IPS-NIHi7 (cell line): Measurements from ENCODE around the gene SH3BGRL2.

ENCODE experiments used
- DNase-seq: peaks from one replicate; pipeline ENCODE4 v3.0.0; 2012; ENCODE audit warnings: mixed read lengths; ENCODE audit errors: extremely low spot score

The SH3BGRL2 gene

GRCh38 chr6:79630883-79631692, at the start of gene SH3BGRL2:
Gene SH3BGRL2 (plus strand): TSS chr6:79631329. CDS start chr6:79631462, 133 bp downstream.
- peak; percentile 90 for DNase-seq

- no peak for DNase-seq
Measured at GRCh38 chr6:79584332-79584731, 46.8 kb upstream of the SH3BGRL2 start.

GRCh38 chr6:79586548-79586947, 44.6 kb upstream of the SH3BGRL2 start:
- DNase-seq = peak; percentile 54

GRCh38 chr6:79589701-79590100, 41.4 kb upstream of the SH3BGRL2 start:
- no peak for DNase-seq

GRCh38 chr6:79597155-79597554, 34.0 kb upstream of the SH3BGRL2 start:
- DNase-seq = no peak

- no peak for DNase-seq
Measured at GRCh38 chr6:79598012-79598411, 33.1 kb upstream of the SH3BGRL2 start.

GRCh38 chr6:79599725-79600259, 31.3 kb upstream of the SH3BGRL2 start:
- DNase-seq = no peak

GRCh38 chr6:79600313-79600712, 30.8 kb upstream of the SH3BGRL2 start:
- no peak for DNase-seq

GRCh38 chr6:79600812-79601609, 30.1 kb upstream of the SH3BGRL2 start:
- no peak for DNase-seq

- DNase-seq = no peak
Measured at GRCh38 chr6:79602859-79603258, 28.3 kb upstream of the SH3BGRL2 start.

- no peak for DNase-seq
Measured at GRCh38 chr6:79604583-79605037, 26.5 kb upstream of the SH3BGRL2 start.

GRCh38 chr6:79605061-79605460, 26.1 kb upstream of the SH3BGRL2 start:
- no peak for DNase-seq

- peak; percentile 43 for DNase-seq
Measured at GRCh38 chr6:79605968-79606764, 25.0 kb upstream of the SH3BGRL2 start.

GRCh38 chr6:79607000-79607399, 24.1 kb upstream of the SH3BGRL2 start:
- no peak for DNase-seq

- DNase-seq = no peak
Measured at GRCh38 chr6:79608334-79609224, 22.6 kb upstream of the SH3BGRL2 start.

- no peak for DNase-seq
Measured at GRCh38 chr6:79609225-79609595, 21.9 kb upstream of the SH3BGRL2 start.

- no peak for DNase-seq
Measured at GRCh38 chr6:79610306-79611009, 20.7 kb upstream of the SH3BGRL2 start.

- no peak for DNase-seq
Measured at GRCh38 chr6:79612457-79612856, 18.7 kb upstream of the SH3BGRL2 start.

- DNase-seq = no peak
Measured at GRCh38 chr6:79612918-79613317, 18.2 kb upstream of the SH3BGRL2 start.

- DNase-seq = no peak
Measured at GRCh38 chr6:79613912-79614311, 17.2 kb upstream of the SH3BGRL2 start.
